Right atrium auricular region (tissue), 2 donors: ENCODE measurements around the gene ANKRA2. TPM values are rescaled to one million over a fixed set of nuclear protein-coding genes. Genes with fewer than 3 reads are reported as not detected.

Experiments
- DNase-seq: peaks from one replicate; pipeline ENCODE4 v3.0.0-alpha.2; 2019; ENCODE audit warnings: low spot score
- H3K27ac ChIP-seq, 2 donors: fragments of 200-600 bp; sonication (generic); 1 replicate in 1 of 2; 2 replicates in 1 of 2; pipeline ENCODE4 v1.5.1; 2016 to 2019
- H3K27me3 ChIP-seq, 2 donors: fragments of 200-600 bp; sonication (generic); one replicate each; pipeline versions ENCODE4 v1.5.1 to v1.6.0; 2017 to 2019
- H3K36me3 ChIP-seq: fragments of 200-600 bp; sonication (generic); one replicate; pipeline ENCODE4 v1.5.1; 2016
- H3K4me1 ChIP-seq, 2 donors: fragments of 200-600 bp; sonication (generic); one replicate each; pipeline versions ENCODE4 v1.5.1 to v1.6.0; 2017 to 2019
- H3K4me3 ChIP-seq, 2 donors: fragments of 200-600 bp; sonication (generic); 1 replicate in 1 of 2; 2 replicates in 1 of 2; pipeline ENCODE4 v1.5.1; 2017 to 2019; ENCODE audit warnings: mild to moderate bottlenecking in 1 of 2, moderate library complexity in 1 of 2
- H3K9me3 ChIP-seq, 2 donors: fragments of 200-600 bp; sonication (generic); one replicate each; pipeline ENCODE4 v1.5.1; 2019
- CTCF ChIP-seq, 2 donors: fragments of 200-600 bp; sonication (generic); IDR thresholded peaks; one replicate each; pipeline ENCODE4 v1.5.1; 2019; ENCODE audit warnings: antibody characterized with exemption in 2 of 2
- total RNA-seq, 2 donors: library from RNA; depleted of rRNA; stranded (reverse); fragments of >200 nt; gene quantifications; one replicate each; pipeline ENCODE4 v1.1.0, GENCODE V29; 2016

The ANKRA2 gene
- total RNA-seq, 2 donors from 2014 or later = 11.3 to 16.4 TPM

- H3K27me3 ChIP-seq = no peaks in the 10 kb centered on the region
- H3K9me3 ChIP-seq = no peaks in the 10 kb centered on the region
- H3K4me1 ChIP-seq = no peaks in the 10 kb centered on the region
- H3K27ac ChIP-seq = no peak overlapping the region
- H3K4me3 ChIP-seq = no peak overlapping the region
- no peaks in the 10 kb centered on the region for H3K36me3 ChIP-seq
- TF ChIP-seq CTCF (IDR thresholded peaks at IDR 0.05) = no peak
- DNase-seq = no peak
Measured at GRCh38 chr5:73534011-73534644, 31.3 kb downstream of the ANKRA2 start.

GRCh38 chr5:73532195-73532594 is 33.2 kb downstream of the ANKRA2 start:
- no peak for TF ChIP-seq CTCF (IDR thresholded peaks at IDR 0.05)
- H3K4me3 ChIP-seq = no peak overlapping the region
- DNase-seq = no peak
- no peak overlapping the region for H3K27ac ChIP-seq
- no peaks in the 10 kb centered on the region for H3K9me3 ChIP-seq
- no peaks in the 10 kb centered on the region for H3K36me3 ChIP-seq
- H3K4me1 ChIP-seq = no peaks in the 10 kb centered on the region
- no peaks in the 10 kb centered on the region for H3K27me3 ChIP-seq

- H3K27ac ChIP-seq = no peak overlapping the region
- TF ChIP-seq CTCF (IDR thresholded peaks at IDR 0.05) = no peak
- no peaks in the 10 kb centered on the region for H3K4me1 ChIP-seq
- no peak overlapping the region for H3K4me3 ChIP-seq
- H3K36me3 ChIP-seq = no peaks in the 10 kb centered on the region
- H3K27me3 ChIP-seq = no peaks in the 10 kb centered on the region
- DNase-seq = no peak
- H3K9me3 ChIP-seq = no peaks in the 10 kb centered on the region
Measured at GRCh38 chr5:73531356-73531755, 34.1 kb downstream of the ANKRA2 start.

GRCh38 chr5:73529081-73529480 is 36.4 kb downstream of the ANKRA2 start:
- Histone ChIP-seq H3K4me3 (no peak overlapping the region), H3K36me3 (no peaks in the 10 kb centered on the region), H3K27me3 (no peaks in the 10 kb centered on the region), H3K27ac (no peak overlapping the region), H3K9me3 (no peaks in the 10 kb centered on the region), H3K4me1 (no peaks in the 10 kb centered on the region)
- no peak for DNase-seq
- no peak for TF ChIP-seq CTCF (IDR thresholded peaks at IDR 0.05)

- Histone ChIP-seq H3K4me3 (no peak overlapping the region), H3K9me3 (no peaks in the 10 kb centered on the region), H3K27ac (no peak overlapping the region), H3K36me3 (no peaks in the 10 kb centered on the region), H3K4me1 (no peaks in the 10 kb centered on the region), H3K27me3 (no peaks in the 10 kb centered on the region)
- no peak for DNase-seq
- TF ChIP-seq CTCF (IDR thresholded peaks at IDR 0.05) = no peak
Measured at GRCh38 chr5:73528248-73528647, 37.2 kb downstream of the ANKRA2 start.

- Histone ChIP-seq H3K4me1 (no peaks in the 10 kb centered on the region), H3K27me3 (no peaks in the 10 kb centered on the region), H3K9me3 (no peaks in the 10 kb centered on the region), H3K4me3 (no peak overlapping the region), H3K27ac (no peak overlapping the region), H3K36me3 (no peaks in the 10 kb centered on the region)
- DNase-seq = no peak
- TF ChIP-seq CTCF (IDR thresholded peaks at IDR 0.05) = no peak
Measured at GRCh38 chr5:73525606-73526203, 39.7 kb downstream of the ANKRA2 start.
